Activated CD4-positive, alpha-beta T cell treated with anti-CD3 and anti-CD28 coated beads for 24 hours (primary cell): ENCODE measurements around the gene REL.
"Not testable (repeated sequence)": the region's sequence is repeated elsewhere in the genome, so short reads cannot be mapped to it uniquely, and the experiment has no call there.

ENCODE experiments used
- DNase-seq, 2 donors: peaks; one replicate each; pipeline ENCODE4 v3.0.0-alpha.2; 2020; ENCODE audit warnings: low read depth in 2 of 2

The REL gene

DNA sequence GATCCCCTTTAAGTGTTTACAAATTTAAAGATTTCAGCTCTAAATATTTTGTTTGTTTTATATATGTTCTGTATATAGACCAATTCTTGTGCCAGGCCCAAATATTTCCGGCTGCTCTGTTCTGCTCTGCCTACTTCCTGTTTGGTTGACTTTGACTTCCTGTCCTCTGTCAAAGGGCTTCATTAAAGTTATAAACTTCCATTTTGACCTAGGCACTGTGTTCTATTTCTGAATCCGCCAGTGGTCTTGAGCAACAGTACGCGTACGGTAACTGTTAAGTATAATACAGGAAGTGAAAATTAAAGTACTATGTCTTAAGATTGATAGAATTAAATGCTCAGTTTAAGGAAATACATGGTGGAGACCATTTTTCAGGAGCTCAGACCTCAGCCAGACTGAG lies 13.5 kb upstream of the REL start:
- no peak for DNase-seq

DNA sequence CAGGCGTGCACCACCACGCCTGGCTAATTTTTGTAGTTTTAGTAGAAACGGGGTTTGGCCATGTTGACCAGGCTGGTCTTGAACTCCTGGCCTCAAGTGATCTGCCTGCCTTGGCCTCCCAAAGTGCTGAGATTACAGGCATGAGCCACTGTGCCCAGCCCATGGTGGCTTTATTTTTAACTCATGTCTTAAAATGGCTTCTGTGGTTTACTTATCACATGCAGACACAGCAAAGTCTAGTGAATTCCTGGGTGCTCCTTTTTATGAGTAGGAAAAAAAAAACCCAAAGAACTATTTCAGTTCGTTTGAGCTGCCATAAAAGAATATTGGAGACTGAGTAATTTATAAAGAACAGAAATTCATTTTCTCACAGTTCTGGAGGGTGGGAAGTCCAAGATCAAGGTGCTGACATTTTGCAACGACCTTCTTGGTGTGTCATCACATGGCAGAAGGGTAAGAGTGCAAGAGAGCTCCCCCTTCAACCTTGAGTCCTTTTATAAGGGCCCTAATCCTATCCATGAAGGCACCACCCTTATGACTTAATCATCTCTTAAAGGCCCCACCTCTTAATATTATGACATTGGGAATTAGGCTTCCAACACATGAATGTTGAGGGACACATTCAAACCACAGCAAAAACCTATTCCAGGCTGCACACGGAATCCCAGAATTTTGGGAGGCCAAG lies 12.6 kb upstream of the REL start:
- no peak for DNase-seq

DNA sequence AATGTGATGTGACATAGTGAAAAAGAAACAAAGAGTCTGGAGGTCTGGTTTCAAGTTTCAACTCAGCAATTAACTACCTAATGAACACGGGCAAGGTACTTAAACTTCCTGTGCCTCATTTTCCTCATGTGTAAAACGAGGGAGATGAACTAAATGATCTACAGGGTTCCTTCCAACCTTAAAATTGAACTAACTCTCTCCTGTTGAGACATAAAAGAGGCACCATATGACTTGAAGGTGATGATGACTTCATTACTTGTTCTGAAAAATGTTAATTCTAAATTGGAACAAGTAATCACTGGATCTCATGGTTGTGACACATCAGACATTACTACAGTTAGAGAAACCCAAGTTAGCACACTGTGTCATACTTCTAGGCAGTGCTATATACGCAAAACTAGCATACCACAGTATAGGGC lies 8.9 kb upstream of the REL start:
- no peak for DNase-seq

DNA sequence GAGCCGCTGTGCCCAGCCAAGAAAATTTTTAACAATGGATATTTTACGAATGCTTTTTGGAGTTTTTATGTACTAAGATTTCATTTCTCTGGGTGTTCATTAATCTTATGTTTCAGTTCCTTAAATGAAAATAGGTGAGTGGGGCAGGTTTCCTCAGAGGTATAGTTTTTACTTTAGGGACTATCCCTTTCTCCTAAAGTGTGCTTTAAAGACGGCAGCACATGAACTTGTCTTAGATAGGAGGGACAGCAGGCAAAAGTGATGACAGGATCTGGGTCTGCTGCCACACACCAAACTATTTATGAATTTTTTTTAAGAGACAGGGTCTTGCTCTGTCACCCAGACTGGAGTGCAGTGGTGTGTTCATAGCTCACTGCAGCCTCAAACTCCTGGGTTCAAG lies 8.0 kb upstream of the REL start:
- DNase-seq: no peak

DNA sequence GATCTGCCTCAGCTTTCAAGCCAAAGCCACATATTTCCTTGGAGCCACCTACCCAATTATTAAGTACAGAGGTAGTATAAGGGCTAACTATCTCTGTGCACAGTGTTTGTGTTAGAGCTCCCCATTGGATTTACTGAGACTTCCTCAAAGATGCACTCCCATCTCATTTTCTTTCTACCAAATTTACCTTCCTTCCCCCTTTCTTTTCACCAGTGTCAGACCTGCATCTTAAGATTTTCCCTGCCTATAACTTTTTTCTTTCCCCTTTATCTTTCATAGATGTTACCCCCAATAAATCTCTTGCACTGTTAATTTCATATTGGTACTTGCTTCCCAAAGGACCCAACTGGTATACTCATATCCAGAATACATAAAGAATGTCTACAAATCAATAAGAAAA lies 5.9 kb upstream of the REL start:
- no peak for DNase-seq

DNA sequence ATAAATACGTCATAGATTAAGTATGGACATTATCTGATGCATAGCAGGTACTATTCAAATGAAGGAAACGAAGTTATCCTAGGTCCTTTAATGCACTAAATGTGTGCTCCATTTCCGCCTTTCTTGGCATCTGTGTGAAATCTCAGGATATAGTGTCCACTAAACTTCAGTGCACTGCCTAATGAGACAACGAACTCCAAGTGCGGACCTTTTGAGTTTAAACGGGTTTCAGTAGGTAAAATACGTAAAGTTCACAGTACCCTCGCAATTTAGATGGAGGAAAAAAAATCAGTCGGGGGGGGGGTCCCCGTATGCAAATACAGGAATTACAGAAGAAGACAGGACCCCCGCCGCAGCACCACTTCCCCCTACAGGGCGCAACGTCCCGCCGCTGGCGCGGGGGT lies 729 bp upstream of the REL start:
- no peak for DNase-seq

DNA sequence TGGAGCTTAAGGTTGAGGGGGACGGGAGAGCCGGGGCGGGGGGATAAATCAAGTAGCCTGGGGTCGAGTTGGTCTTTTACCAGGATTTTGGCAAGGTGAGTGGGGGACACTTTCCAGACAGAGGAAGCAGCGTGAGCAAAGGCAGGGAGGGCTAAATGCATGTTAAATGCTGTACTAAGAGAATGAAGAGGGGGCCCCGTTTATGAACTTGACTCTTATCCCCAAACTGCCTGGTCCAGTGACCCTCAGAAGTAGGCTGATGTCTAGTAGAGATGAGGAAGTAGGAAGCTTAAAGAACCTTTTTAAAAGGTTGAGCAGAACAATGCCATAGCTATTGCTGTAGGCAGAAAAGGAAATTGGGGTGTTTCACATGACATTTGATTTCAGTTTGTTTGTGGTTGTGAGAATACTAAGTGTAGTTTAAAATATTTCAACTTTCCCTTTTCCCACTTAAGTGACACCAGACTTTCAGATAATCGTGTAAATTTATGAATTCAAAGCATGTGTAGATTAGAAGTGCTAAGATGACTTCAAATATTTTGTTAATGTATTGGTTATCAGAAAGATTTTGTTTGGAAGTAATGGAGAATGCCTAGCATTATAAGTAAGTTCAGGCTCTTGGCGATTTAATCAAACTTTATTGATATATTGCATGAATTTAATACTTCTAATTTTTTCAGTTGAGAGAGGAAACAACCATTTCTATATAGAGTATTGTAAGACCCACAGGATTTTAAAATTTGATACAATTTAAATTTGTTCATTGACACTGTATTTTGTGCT lies 1.8 kb downstream of the REL start:
- no peak for DNase-seq

DNA sequence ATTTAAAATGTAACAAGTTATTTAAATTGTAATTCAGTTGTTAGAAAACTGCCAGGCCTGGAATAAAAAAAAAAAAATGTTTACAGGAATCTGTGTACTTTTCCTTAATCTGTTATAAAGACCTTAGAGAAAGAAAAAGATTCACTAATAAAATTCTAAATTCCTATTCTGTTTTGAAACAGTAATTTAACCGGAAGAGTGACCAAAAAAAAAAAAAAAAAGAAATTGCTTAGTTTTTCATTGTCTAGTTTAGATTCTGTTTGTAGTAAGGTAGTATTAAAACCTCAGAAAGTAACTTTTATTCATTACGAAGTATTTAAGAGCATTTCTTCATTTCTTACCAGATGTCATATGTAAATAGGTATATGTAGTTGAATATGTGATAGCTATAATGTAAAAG lies 2.5 kb downstream of the REL start:
- DNase-seq: no peak

DNA sequence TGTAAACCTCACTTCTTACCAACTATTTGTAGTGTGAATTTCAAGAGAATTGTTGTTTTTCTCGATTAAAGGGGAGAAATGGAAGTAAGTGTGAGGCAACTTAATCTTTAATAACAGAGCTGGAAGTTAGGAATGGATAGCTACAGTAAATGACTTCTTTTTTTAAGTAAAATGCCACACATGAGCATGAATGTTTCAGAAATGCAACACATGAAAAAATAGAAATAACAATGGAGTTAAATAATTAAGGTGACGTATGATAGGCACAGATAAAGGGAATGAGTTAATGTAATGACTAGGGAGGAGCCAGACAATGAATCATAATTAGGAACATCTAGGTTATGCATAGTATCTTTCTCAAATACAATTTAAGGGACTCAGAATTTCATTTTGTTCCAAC lies 3.4 kb downstream of the REL start:
- no peak for DNase-seq

DNA sequence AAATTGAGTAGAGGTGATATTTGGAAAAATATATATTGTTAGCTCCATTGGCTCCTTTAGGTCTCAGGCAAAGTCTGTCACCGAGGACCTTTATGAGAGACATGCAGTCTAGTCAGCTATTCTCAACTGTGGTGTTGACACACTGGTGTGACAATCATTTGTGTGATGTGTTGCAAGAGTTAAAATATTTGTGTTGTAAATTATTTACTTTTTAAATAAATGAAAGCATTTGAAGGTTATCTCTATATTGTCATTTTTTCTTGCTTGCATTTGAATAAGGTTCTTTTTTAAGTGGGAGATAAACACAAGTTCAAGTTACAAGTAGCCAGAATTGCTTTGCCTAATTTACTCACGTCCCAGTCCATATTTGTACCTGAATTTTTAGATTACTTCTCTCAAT lies 4.3 kb downstream of the REL start:
- DNase-seq: no peak

DNA sequence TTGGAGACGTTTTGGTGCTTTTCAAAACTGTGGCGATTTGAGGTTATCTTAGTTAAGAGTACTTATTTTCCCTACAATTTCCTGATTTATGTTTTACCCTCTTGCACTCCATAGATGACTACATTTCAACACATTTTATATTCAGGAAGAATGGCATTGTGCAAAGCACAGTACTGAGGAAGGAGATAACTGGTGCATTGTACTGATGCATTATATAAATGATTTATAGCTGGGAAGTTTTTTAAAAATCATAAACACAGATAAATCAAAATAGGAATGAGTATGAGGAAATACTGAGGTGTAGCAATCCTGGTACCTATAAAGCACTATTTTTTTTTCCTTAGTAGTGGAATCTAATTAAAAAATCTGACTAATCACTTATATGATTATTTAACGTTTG lies 5.6 kb downstream of the REL start:
- DNase-seq: no peak

DNA sequence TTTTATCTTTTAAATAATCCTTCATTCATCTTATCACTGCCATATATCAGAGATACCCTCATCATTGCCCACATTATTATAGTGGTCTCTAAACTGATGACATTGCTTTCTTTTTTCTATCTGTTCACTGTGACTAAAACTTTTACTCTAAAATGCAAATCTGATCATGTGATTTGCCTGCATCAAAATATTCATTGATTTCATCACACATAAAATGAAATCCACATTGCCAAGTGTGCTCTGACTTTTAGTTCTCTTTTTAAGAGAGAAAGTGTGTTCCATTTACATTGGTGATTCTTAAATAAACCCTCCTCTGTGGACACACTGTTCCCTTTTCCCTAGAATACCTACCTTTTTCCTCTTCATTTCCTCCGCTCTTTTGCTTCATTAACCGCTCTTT lies 7.5 kb downstream of the REL start:
- DNase-seq: no peak

DNA sequence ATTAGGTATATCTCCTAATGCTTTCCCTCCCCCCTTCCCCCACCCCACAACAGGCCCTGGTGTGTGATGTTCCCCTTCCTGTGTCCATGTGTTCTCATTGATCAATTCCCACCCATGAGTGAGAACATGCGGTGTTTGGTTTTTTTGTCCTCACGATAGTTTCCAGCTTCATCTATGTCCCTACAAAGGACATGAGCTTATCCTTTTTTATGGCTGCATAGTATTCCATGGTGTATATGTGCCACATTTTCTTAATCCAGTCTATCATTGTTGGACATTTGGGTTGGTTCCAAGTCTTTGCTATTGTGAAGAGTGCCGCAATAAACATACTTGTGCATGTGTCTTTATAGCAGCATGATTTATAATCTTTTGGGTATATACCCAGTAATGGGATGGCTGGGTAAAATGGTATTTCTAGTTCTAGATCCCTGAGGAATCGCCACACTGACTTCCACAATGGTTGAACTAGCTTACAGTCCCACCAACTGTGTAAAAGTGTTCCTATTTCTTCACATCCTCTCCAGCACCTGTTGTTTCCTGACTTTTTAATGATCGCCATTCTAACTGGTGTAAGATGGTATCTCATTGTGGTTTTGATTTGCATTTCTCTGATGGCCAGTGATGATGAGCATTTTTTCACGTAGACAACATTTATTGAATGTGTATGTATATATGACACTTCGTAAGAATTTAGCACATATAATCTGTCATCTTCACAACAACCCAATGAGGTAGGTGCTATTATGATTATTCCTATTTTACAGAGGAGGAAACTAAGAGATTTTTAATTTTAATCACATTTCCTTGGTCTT lies 8.4 kb downstream of the REL start:
- DNase-seq: not testable (repeated sequence)

DNA sequence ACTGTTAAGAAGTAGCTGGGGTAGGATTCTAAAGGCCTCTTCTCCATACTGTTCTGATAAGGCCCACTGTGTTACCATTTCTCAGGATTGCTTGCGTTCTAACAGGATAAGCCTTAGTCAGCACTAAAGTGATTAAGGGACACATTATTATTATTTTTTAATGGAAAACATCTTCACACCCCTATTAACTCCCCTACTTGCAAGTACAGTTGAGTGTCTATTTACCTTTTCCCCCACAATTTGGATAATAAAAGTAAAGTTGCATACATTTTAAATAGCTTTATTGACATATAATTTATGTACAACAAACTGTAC lies 9.0 kb downstream of the REL start:
- DNase-seq: no peak

DNA sequence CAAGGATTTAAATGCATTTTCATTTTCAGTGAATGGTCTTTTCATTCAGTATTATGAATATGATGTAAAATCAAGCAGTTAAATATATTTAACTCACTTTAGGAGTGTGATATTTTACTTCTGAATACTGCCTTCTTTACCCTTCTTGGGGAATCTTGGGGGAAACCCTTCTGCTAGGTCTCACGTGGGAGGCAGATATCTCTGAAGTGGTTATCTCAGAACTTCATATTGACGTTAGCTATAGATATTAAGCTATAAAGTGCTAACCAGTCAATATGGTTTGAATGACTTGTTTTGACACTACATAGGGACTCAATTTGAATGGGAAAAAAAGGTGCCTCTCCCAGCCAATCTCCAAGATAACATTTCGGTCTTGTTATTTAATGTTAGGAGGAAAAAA lies 9.8 kb downstream of the REL start:
- DNase-seq: no peak

DNA sequence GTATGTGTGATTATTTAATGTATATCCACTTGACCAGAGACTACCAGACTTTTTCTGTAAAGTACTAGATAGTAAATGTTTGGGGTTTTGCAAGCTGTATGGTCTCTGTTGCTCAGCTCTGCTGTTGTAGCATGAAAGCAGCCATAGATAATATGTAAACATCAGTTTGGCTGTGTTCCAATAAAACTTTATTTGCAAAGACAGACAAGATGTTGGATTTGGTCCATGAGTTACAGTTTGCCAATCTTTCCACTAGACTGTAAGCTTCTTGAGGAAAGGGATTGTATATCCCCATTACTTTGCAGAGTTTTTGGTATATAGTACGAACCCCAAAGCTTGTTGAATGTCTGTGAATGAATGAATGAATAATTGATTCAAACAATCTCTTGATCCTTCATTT lies 17.2 kb downstream of the REL start:
- DNase-seq: no peak

DNA sequence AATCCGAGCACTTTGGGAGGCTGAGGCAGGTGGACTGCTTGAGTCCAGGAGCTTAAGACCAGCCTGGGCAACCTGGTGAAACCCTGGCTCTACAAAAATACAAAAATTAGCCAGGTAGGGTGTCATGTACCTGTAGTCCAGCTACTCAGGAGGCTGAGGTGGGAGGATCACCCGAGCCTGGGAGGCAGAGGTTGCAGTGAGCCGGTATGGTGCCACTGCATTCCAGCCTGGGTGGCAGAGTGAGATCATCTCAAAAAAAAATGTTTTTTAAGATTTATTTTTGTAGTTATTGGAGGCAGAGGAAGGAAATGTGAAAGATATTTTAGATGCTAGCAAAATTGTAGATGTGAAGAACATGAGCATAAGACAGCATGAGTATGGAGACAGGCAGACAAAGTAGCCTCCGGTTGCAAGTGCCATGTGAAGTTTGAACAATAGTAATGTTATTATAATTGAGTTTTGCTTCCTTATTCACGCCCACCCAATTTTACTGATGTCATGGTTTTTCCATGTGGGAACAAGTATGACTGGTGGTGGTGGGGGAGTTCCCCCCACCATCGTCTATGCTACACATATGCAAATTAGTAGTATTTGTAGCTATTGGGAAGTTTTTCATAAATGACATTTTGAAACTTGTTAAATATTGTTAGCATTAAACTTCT lies 18.0 kb downstream of the REL start:
- peak in 1 of 2 donors; percentile 33 for DNase-seq

DNA sequence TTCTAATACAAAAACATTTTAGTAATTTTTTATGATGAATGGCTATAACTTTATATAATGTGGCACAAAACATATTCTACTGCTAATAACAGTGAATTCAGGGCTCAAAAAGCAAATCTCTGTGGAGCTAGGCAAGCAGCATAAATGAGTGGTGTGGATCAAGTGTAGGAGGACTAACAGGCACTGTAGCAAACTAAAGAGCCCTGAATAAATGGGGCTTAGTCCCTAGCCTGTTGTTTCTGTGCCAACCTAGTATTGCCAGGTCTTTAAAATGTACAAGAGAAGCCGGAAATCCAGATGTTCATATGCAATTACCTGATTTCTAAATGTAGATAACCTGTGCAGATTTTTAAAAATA lies 18.5 kb downstream of the REL start:
- no peak for DNase-seq

DNA sequence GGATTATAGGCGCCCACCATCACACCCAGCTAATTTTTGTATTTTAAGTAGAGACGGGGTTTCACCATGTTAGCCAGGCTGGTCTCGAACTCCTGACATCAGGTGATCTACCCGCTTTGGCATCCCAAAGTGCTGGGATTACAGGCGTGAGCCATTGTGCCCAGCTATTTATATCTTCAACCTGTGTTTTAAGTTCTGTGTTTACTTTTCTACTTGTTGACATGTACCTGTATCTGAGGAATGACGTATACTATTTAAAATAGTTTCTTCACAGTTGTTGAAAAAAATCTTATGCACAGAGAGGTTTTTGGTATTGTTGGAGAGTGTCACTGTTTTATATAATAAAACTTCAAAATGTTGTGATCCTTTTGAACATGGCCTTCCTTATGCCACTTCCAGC lies 19.9 kb downstream of the REL start:
- DNase-seq: not testable (repeated sequence)

DNA sequence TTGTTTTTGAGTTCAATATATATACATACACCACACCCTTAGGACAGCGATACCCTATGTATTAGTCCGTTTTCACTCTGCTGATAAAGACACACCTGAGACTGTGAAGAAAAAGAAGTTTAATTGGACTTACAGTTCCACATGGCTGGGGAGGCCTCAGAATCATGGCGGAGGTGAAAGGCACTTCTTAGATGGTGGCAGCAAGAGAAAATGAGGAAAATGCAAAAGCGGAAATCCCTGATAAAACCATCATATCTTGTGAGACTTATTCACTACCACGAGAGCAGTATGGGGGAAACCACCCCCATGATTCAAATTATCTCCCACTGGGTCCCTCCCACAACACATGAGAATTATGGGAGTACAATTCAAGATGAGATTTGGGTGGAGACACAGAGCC lies 24.5 kb downstream of the REL start:
- DNase-seq: not testable (repeated sequence)

DNA sequence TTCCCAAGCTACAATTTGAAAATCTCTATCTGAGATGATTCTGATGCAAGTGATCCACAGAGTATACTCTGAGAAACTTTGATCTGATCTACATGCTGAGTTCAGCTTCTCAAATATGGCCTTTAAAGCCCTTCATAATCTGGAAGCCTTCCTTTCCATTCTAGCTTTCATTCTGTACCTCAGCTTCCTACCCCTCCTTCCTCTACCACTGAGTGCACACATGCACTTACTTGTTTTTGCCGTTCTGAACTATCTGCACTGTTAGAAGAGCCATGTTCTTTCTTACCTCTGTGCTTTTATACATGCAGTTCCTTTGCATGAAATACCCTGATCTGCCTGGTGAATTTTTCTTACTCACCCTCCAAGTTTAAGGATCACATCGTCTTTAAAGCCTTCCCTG lies 25.0 kb downstream of the REL start:
- no peak for DNase-seq

DNA sequence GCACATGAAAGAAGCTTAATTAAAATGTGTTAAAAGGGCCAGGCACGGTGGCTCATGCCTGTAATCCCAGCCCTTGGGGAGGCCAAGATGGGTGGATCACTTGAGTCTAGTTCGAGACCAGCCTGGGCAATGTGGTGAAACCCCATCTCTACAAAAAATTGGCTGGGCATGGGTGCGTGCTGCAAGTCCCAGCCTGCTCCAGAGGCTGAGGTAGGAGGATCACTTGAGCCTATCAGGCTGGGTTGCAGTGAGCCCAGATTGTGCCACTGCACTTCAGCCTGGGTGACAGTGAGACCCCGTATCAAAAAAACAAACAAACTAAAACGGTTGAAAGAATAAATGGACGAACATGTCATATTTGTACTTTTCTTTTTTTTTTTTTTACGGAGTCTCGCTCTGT lies 26.0 kb downstream of the REL start:
- DNase-seq: no peak
